Breast epithelium (tissue), 3 donors: Measurements from ENCODE around the gene GRIP1.

Experiments used
- POLR2A ChIP-seq: fragments of 450-650 bp; IDR thresholded peaks from one replicate; pipeline ENCODE4 v1.6.1; 2016; ENCODE audit warnings: antibody characterized with exemption, mild to moderate bottlenecking, moderate library complexity
- TF ChIP-seq, protein P1 (sequence below), 3 donors: fragments of 450-650 bp; IDR thresholded peaks; one replicate each; pipeline ENCODE4 v1.5.1; 2016 to 2017; ENCODE audit warnings: antibody characterized with exemption in 3 of 3, mild to moderate bottlenecking in 3 of 3, moderate library complexity in 3 of 3

DNA sequence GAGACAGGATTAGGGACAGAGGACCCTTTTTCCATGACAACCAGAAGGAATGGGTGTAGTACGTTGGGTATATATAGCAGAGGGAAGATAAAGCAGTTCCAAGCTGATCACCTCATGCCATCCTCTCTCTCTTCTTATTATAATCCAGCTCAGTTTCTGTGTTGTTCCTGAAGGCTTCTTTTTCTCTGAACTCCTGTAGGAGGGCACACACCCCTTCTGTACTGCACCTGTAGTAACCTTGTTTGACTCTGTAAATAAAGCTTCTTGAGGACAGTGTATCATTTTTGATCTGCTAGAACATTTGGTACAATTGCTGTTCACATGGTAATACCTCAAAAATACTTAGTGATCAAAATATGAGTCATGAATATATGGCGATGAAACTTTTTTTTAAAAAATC, 343.1 kb downstream of the GRIP1 start:
- TF ChIP-seq, protein P1, sequence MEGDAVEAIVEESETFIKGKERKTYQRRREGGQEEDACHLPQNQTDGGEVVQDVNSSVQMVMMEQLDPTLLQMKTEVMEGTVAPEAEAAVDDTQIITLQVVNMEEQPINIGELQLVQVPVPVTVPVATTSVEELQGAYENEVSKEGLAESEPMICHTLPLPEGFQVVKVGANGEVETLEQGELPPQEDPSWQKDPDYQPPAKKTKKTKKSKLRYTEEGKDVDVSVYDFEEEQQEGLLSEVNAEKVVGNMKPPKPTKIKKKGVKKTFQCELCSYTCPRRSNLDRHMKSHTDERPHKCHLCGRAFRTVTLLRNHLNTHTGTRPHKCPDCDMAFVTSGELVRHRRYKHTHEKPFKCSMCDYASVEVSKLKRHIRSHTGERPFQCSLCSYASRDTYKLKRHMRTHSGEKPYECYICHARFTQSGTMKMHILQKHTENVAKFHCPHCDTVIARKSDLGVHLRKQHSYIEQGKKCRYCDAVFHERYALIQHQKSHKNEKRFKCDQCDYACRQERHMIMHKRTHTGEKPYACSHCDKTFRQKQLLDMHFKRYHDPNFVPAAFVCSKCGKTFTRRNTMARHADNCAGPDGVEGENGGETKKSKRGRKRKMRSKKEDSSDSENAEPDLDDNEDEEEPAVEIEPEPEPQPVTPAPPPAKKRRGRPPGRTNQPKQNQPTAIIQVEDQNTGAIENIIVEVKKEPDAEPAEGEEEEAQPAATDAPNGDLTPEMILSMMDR (IDR thresholded peaks at IDR 0.05) = no peak
- no peak for TF ChIP-seq POLR2A
